ENCODE measurements around the gene SLC37A1.

SLC37A1 gene

GRCh38 chr21:42578034-42578433 lies 64.4 kb downstream of the SLC37A1 start:
- no peaks in the 10 kb centered on the region for H3K79me2 ChIP-seq (ENCODE audit: insufficient read depth, low read length)
- H3K4me1 ChIP-seq (ENCODE audit: insufficient read depth, low read length), result no peaks in the 10 kb centered on the region
- no peak overlapping the region for H3K27ac ChIP-seq (ENCODE audit: low read length)
- no peaks in the 10 kb centered on the region for H4K20me1 ChIP-seq (ENCODE audit: insufficient read depth, low read length)
- peaks cover 7% of the 10 kb centered on the region for H3K9me3 ChIP-seq (ENCODE audit: insufficient read depth, low read length, severe bottlenecking)
- DNase-seq (no peak), ATAC-seq (ENCODE audit: insufficient read depth, low read depth) (no peak)
- no peak overlapping the region for H2AFZ ChIP-seq (ENCODE audit: low read depth, low read length)
- no peak overlapping the region for H3K4me3 ChIP-seq (ENCODE audit: low read depth in 1 of 2, low read length in 2 of 2)
- no peaks in the 10 kb centered on the region for H3K36me3 ChIP-seq (ENCODE audit: insufficient read depth, low read length)
- H3K9ac ChIP-seq (ENCODE audit: low read depth, low read length), result no peak overlapping the region
- no peak overlapping the region for H3K4me2 ChIP-seq (ENCODE audit: insufficient read depth, low read length)
- TF ChIP-seq CTCF (IDR thresholded peaks at IDR 0.05; ENCODE audit: borderline replicate concordance, extremely low read depth, low read length, poor library complexity, severe bottlenecking), result no peak
- TF ChIP-seq EZH2 (IDR thresholded peaks at IDR 0.05; ENCODE audit: borderline replicate concordance, low read depth, low read length, severe bottlenecking), result no peak
- H3K27me3 ChIP-seq (ENCODE audit: insufficient read depth, low read length, poor library complexity), result no peaks in the 10 kb centered on the region

- Histone ChIP-seq H3K4me3 (ENCODE audit: low read depth in 1 of 2, low read length in 2 of 2) (no peak overlapping the region), H4K20me1 (ENCODE audit: insufficient read depth, low read length) (no peaks in the 10 kb centered on the region), H3K27ac (ENCODE audit: low read length) (no peak overlapping the region), H3K4me2 (ENCODE audit: insufficient read depth, low read length) (no peak overlapping the region), H3K27me3 (ENCODE audit: insufficient read depth, low read length, poor library complexity) (no peaks in the 10 kb centered on the region), H3K79me2 (ENCODE audit: insufficient read depth, low read length) (no peaks in the 10 kb centered on the region), H3K36me3 (ENCODE audit: insufficient read depth, low read length) (no peaks in the 10 kb centered on the region), H2AFZ (ENCODE audit: low read depth, low read length) (no peak overlapping the region), H3K9ac (ENCODE audit: low read depth, low read length) (no peak overlapping the region), H3K4me1 (ENCODE audit: insufficient read depth, low read length) (no peaks in the 10 kb centered on the region), H3K9me3 (ENCODE audit: insufficient read depth, low read length, severe bottlenecking) (peaks cover 7% of the 10 kb centered on the region)
- no peak for TF ChIP-seq EZH2 (IDR thresholded peaks at IDR 0.05; ENCODE audit: borderline replicate concordance, low read depth, low read length, severe bottlenecking)
- no peak for TF ChIP-seq CTCF (IDR thresholded peaks at IDR 0.05; ENCODE audit: borderline replicate concordance, extremely low read depth, low read length, poor library complexity, severe bottlenecking)
- DNase-seq (no peak), ATAC-seq (ENCODE audit: insufficient read depth, low read depth) (no peak)
These were observed 65.2 kb downstream of the SLC37A1 start for GRCh38 chr21:42578761-42579415.

GRCh38 chr21:42579456-42580075 lies 65.9 kb downstream of the SLC37A1 start:
- no peak for TF ChIP-seq EZH2 (IDR thresholded peaks at IDR 0.05; ENCODE audit: borderline replicate concordance, low read depth, low read length, severe bottlenecking)
- TF ChIP-seq CTCF (IDR thresholded peaks at IDR 0.05; ENCODE audit: borderline replicate concordance, extremely low read depth, low read length, poor library complexity, severe bottlenecking), result no peak
- peaks cover 7% of the 10 kb centered on the region for H3K9me3 ChIP-seq (ENCODE audit: insufficient read depth, low read length, severe bottlenecking)
- no peaks in the 10 kb centered on the region for H3K36me3 ChIP-seq (ENCODE audit: insufficient read depth, low read length)
- ATAC-seq (ENCODE audit: insufficient read depth, low read depth), result no peak
- H4K20me1 ChIP-seq (ENCODE audit: insufficient read depth, low read length), result no peaks in the 10 kb centered on the region; the same call in 1 of the 2 replicates
- H3K4me2 ChIP-seq (ENCODE audit: insufficient read depth, low read length), result no peak overlapping the region
- H3K79me2 ChIP-seq (ENCODE audit: insufficient read depth, low read length), result no peaks in the 10 kb centered on the region
- no peak overlapping the region for H3K4me3 ChIP-seq (ENCODE audit: low read depth in 1 of 2, low read length in 2 of 2)
- H3K27me3 ChIP-seq (ENCODE audit: insufficient read depth, low read length, poor library complexity), result no peaks in the 10 kb centered on the region
- H3K27ac ChIP-seq (ENCODE audit: low read length), result no peak overlapping the region
- H2AFZ ChIP-seq (ENCODE audit: low read depth, low read length), result no peak overlapping the region
- no peaks in the 10 kb centered on the region for H3K4me1 ChIP-seq (ENCODE audit: insufficient read depth, low read length)
- DNase-seq, result no peak
- H3K9ac ChIP-seq (ENCODE audit: low read depth, low read length), result no peak overlapping the region
